ENCODE data around the gene MYMX. TPM values are rescaled to one million over a fixed set of nuclear protein-coding genes. Genes with fewer than 3 reads are reported as not detected.

The MYMX gene
- total and polyA plus RNA-seq, 2 of the 13 experiments (the other 11 are each of a cell fraction or from before 2014, with no cell fraction given): not detected

GRCh38 chr6:44257025-44257752 lies 40.5 kb downstream of the MYMX start, which contains the start of gene SLC35B2 (continued):
- TF ChIP-seq RFX3 (CRISPR knock-in tag; IDR thresholded peaks at IDR 0.05) (no peak), KAT8 (CRISPR knock-in tag; IDR thresholded peaks at IDR 0.05) (peak; percentile 84), ZC3H4 (CRISPR knock-in tag; IDR thresholded peaks at IDR 0.05; ENCODE audit: borderline replicate concordance) (peak; percentile 38; the same call in 1 of the 2 replicates), TERF1 (CRISPR knock-in tag; IDR thresholded peaks at IDR 0.05) (0 out of 2 replicates have a peak, but pooled peaks have one; percentile 79), DNMT1 (CRISPR knock-in tag; IDR thresholded peaks at IDR 0.05) (no peak; the same call in 1 of the 2 replicates), ATF5 (CRISPR knock-in tag; IDR thresholded peaks at IDR 0.05; ENCODE audit: low read depth) (no peak), SKI (IDR thresholded peaks at IDR 0.05; ENCODE audit: partially characterized antibody) (no peak), RFX5 (IDR thresholded peaks at IDR 0.05; ENCODE audit: low read depth, low read length) (no peak), TEAD3 (CRISPR knock-in tag; optimal IDR thresholded peaks at IDR 0.05; ENCODE audit: borderline replicate concordance) (no peak), ZNF556 (CRISPR knock-in tag; IDR thresholded peaks at IDR 0.05; ENCODE audit: borderline replicate concordance) (0 out of 2 replicates have a peak, but pooled peaks have one; percentile 26), ELF4 (CRISPR knock-in tag; IDR thresholded peaks at IDR 0.05; ENCODE audit: borderline replicate concordance) (no peak), ZNF619 (CRISPR knock-in tag; IDR thresholded peaks at IDR 0.05) (peak; percentile 75; the same call in 1 of the 2 replicates), ZNF850 (CRISPR knock-in tag; conservative IDR thresholded peaks at IDR 0.05) (0 out of 2 replicates have a peak, but pooled peaks have one; percentile 77), ZNF350 (CRISPR knock-in tag; IDR thresholded peaks at IDR 0.05; ENCODE audit: borderline replicate concordance, low read depth) (peak; percentile 90), MEIS2 (CRISPR knock-in tag; IDR thresholded peaks at IDR 0.05) (no peak; the same call in 1 of the 2 replicates), FOXO4 (CRISPR knock-in tag; conservative IDR thresholded peaks at IDR 0.05) (0 out of 2 replicates have a peak, but pooled peaks have one; percentile 86), PRDM15 (CRISPR knock-in tag; IDR thresholded peaks at IDR 0.05) (no peak), HES4 (CRISPR knock-in tag; IDR thresholded peaks at IDR 0.05; ENCODE audit: borderline replicate concordance) (no peak; the same call in none of the 2 replicates), ZNF124 (CRISPR knock-in tag; IDR thresholded peaks at IDR 0.05) (no peak; the same call in none of the 2 replicates), ZNF841 (CRISPR knock-in tag; IDR thresholded peaks at IDR 0.05; ENCODE audit: borderline replicate concordance) (peak; percentile 85; the same call in 1 of the 2 replicates), ZBTB8A (CRISPR knock-in tag; IDR thresholded peaks at IDR 0.05; ENCODE audit: borderline replicate concordance, low read depth) (peak; percentile 43; the same call in 1 of the 2 replicates), HNRNPUL1 (IDR thresholded peaks at IDR 0.05; ENCODE audit: low read depth, low read length) (no peak; the same call in 1 of the 2 replicates)
